Stimulated activated CD4-positive, alpha-beta T cell treated with anti-CD3 and anti-CD28 coated beads, Interleukin-2, amount 100 ng/mL, for 4 hours (primary cell): ENCODE measurements around the gene ZFAND2A.
A peak's percentile ranks its signal among the peaks of the same experiment; 100 is the strongest.
"Not testable (repeated sequence)": the region's sequence is repeated elsewhere in the genome, so short reads cannot be mapped to it uniquely, and the experiment has no call there.

Experiments used
- DNase-seq: peaks from one replicate; pipeline ENCODE4 v3.0.0-alpha.2; 2020; ENCODE audit warnings: low read depth

The ZFAND2A gene

GRCh38 chr7:1174881-1175596, 15.0 kb upstream of the ZFAND2A start:
- no peak for DNase-seq

- no peak for DNase-seq
These were observed 14.0 kb upstream of the ZFAND2A start for GRCh38 chr7:1174002-1174401.

GRCh38 chr7:1172666-1173523, 12.9 kb upstream of the ZFAND2A start:
- DNase-seq, result no peak

GRCh38 chr7:1171516-1171915, 11.5 kb upstream of the ZFAND2A start:
- not testable (repeated sequence) for DNase-seq

GRCh38 chr7:1170741-1171501, 10.9 kb upstream of the ZFAND2A start:
- no peak for DNase-seq

- DNase-seq, result peak; percentile 86
These were observed 9.7 kb upstream of the ZFAND2A start for GRCh38 chr7:1169409-1170368.

DNA sequence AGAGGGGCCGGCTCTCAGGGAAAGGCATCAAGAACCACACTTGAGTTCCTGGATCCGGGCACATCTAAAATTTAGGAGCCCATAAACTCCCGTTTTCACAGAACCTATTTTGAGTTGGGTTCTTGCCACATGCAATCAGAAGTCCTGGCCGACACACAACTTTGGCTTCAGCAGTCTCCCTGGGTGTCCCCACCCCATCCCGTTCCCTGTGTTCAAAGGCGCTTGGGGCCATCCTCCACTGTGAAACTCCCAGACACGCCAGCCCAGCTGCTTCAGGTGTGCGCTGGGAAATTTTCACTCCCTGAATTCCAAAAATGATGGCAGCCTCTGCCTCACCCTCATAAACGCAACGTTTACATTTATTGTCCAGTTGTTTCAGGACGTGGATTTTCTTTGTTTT, 8.4 kb upstream of the ZFAND2A start:
- no peak for DNase-seq

DNA sequence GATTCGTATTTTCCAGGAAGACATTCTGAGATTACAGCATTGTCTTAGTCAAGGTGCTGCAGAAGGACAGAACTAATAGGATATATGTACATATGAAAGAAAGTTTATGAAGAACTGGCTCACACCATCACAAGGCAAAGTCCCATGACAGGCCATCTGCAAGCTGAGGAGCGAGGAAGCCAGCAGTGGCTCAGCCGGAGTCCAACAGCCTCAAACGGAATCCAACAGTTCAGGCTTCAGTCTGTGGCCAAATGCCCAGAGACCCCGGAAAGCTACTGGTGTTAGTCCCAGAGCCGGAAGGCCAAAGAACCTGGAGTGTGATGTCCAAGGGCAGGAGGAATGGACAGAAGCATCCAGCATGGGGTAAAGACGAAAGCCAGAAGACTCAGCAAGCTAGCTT, 4.4 kb upstream of the ZFAND2A start:
- no peak for DNase-seq

- no peak for DNase-seq
These were observed 3.1 kb upstream of the ZFAND2A start for GRCh38 chr7:1163121-1163520.

- no peak for DNase-seq
These were observed 650 bp upstream of the ZFAND2A start for GRCh38 chr7:1160670-1161021.

DNA sequence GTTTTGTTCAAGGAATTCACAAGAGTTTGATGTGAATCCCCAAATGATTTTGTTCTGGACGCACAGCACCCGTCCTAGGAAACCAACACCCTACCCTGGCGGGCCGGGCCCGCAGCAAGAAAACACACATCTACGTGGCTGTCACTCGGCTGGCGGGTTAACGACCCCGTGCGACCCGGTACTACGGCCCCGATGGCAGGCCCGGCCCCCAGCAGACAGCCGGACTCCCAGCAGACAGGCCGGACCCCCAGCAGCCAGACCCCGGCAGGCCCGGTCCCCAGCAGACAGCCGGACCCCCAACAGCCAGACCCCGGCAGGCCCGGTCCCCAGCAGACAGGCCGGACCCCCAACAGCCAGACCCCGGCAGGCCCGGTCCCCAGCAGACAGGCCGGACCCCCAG, 765 bp downstream of the ZFAND2A start:
- not testable (repeated sequence) for DNase-seq

GRCh38 chr7:1158203-1159126, 1.5 kb downstream of the ZFAND2A start:
- DNase-seq, result no peak

DNA sequence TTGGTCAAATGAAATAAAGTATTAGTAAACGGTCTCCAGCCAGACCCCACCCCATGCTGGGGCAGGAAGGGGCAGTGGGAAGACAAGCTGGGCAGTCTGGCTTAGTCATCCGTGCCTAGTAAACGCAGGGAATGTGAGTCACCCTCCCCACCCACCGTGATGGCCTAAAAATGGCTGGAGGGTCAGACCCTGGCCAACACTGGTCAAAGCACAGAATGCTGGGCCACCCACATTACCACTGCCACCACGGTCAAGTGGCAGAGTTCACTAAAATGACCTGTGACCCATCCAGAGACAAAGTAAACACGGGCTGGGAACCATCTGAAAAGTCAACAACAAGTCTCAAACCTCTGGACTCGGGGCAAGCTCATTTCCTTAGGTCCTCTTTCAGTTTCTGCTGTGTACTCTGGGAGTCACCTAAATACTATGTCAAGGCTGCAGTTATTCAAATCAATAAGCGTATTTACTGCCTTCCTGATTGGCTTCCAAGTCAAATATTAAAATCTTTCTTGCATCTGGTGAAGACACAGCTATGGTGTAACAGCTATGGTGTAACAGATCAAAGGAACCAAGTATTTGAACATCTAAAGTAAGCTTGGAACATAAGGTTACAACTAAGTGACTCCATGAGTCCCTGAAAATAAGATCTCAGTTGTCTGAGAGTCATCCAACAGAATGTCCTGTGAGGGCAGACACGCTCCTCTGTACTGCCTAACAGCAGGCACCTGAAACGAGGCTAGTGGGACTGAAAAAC, 3.0 kb downstream of the ZFAND2A start:
- no peak for DNase-seq

GRCh38 chr7:1155818-1156781, 3.9 kb downstream of the ZFAND2A start:
- DNase-seq, result not testable (repeated sequence)

GRCh38 chr7:1154172-1154739, 5.7 kb downstream of the ZFAND2A start:
- no peak for DNase-seq

- no peak for DNase-seq
These were observed 7.5 kb downstream of the ZFAND2A start for GRCh38 chr7:1152492-1152891.

DNA sequence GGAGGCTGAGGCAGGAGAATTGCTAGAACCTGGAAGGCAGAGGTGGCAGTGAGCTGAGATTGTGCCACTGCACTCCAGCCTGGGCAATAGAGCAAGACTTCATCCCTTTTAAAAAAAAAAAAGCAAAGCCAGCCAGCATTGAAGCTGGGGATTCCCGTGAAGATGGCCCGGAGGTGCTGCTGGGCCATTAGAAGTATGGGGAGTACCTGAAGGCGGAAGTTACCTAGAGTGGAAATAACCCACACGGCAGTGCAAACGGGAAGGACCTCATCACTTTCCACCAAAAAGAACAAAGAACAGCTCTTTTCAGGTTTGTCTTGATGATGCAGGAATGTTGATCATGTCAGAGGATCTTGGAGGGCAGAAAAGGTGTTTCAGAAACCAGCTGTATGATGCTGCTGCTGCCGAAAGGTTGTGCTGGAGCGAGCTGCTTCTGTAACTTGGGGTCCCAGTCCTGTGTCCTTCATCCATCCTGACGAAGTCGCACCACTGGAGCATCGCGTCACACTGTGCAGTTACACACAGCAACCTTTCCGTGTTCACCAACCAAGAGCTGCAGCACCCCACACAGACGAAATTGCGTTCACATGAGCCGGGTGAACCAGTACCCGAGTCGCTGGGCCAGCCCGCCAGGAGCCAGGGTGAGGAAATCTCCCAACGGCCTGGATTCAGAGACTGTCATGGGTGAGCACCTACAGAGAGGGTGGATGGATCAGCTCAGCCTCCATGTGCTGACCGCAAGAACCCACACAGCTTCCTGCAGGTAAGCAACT, 8.2 kb downstream of the ZFAND2A start:
- DNase-seq, result no peak
